ENCODE data around the gene SMIM31.

Gene SMIM31

DNA sequence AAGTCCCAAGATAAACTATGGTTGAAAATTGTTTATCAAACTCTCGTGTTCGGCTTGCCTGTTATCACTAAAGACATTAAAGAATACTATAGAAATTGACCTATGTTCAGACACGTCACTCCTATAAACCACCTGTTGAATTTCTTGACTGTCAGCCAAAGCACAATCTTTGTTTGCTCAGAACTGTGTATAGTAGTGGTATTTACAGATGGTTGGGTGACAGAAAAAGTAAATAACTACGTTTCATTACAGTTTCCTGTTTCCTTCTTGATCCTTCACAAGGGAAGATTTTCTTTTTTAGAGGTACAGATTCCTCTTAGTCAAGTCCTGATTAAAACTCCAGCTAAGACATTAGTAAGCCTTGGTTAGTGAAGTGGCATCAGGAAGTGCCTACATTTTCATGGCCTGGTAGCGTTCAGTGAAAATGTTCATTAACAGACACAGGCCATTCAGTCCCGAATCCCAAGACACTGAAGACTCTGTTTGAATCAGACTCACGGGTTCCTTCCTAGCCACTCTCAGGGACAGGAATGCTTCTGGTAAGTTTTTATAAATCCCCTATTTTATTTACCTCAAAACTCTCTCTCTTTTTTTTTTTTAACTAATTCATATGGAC is at the start of gene SMIM31:
TSS of gene SMIM31 (plus strand) at position 259 of the 616 bp plus-strand sequence. CDS start 16,313 bp downstream, outside the sequence.
- DNase-seq = peak; percentile 9

DNA sequence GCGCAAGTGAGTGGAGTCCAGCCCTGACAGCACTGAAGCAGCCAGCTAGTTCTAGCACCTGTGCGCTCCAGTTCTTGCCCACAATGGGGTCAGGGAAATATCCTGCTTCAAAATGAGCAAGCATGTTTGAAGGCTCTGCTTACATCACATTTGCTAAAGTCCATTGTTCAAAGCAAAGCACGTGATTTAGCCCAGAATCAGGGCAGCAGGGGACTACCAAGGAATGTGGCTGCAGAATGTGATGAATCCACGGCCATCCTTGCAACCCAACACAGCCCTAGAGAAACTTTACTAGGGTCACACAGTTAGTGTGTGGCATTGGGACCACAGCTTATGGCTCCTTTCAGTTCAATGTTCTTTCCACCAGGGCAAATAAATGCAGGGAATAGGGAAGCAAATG is 47.3 kb upstream of the SMIM31 start:
- DNase-seq = no peak

DNA sequence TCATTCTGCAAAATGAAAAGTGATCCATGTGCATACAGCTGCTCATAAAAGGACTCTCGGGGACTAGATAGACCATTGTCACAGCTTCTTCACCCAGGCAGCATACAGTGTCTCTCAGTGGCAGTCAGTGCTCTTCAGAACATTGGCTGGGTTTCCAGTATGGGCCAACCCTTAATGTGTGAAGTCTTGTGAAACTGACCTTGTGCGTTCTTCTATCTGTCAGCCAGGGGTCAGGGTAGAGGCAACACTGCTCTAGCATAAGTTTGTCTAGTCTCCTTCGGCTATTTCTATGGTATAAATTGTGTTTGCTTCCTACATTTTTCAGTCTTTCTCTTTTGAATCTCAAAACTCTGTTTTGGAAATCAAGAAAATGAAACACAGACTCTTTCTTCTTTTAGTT is 37.0 kb upstream of the SMIM31 start:
- no peak for DNase-seq

DNA sequence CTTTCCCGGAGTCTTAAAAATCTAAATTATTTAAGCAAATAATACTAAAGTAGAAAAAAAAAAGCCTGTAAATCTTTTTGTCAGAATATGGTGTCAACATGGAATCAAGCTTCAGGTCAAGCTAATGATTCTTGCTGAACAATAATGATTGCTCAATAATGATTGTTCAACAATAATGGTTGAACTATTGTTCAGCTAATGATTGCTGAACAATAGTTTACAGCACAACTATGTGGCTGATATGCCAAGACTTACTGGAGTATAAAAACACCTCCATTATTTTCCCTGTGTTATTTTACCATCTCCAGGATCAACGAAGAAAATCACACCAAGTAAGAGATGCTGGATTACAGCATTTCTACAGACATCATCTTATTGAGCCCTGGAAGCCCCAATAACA is 35.1 kb upstream of the SMIM31 start:
- no peak for DNase-seq

DNA sequence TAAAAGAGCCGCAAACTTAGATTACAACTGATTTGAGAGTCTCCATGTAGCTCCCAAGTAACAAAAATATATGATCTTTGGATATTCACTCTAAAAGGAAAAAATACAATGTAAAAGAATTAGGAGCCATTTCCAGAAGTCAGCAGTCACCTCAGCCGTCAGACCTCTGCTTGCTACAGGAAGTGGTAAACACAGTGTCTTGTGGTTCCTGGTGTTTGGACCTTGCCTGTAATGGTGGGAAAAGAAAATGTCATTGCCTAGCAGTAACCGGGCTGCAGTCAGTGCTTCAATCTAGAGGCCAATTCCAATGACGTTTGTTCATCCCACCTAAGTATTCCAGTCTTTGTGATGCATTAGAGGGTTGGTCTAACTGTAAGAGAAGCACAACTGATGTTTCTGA is 28.9 kb upstream of the SMIM31 start:
- no peak for DNase-seq

DNA sequence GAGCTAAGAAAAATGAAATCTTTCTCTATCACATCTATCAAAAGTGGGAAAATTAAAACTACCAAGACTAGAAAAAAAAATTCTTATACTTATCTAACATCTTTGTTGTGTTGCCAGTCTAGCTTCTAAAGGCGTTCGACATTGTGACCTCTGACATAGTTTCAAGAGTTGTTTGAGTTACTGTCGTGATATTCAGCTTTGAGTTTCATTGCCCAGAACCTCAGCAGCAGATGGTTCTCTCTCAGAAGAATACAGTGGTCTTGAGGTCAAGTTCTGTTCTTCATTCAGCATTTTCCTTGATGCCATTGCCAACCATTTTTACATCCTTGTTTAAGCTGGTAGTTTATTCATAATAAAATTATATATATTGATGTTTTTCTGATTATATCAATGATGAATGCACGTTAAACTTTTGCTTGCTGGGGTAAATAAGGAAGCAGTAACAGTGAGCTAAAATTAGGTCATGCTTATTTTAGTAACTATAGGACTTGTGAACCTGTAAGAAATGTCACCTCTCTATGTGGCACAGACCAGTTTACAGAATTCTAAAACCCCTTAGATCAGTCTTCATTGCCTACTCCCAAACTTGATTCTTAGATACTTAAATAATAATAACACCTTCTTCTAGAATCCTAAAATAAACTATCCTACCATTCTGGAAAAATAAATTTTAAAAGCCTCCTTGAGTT is 23.1 kb upstream of the SMIM31 start:
- DNase-seq = no peak

DNA sequence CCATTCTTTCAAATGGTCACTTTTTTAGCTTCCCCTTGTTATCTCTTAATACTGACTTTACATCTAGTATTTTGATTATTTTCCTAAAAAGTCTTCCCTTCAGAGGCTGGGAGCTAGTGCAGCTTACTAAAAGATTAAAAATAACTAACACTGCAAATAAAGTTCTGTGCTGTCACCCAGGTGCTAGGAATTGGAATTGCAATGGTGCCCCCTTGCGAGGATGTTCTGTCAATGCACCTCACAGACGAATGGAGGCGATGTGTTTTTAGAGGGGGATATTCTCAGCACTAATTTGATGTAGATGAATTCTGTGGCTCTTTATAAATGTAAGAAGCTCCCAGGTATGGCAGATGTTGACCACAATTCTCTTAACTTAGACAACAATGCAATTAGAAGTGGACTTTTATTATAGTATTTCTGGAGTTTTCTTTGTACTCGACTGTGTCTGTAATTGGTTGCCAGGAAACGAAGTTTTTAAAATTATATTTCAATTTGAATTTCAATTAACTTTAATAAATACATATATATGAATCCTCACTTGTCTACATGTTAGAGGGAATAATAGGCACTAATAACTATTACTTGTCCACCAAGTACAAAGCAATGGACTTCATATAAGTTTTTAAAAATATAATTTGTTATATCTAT is 22.0 kb upstream of the SMIM31 start:
- DNase-seq = no peak

DNA sequence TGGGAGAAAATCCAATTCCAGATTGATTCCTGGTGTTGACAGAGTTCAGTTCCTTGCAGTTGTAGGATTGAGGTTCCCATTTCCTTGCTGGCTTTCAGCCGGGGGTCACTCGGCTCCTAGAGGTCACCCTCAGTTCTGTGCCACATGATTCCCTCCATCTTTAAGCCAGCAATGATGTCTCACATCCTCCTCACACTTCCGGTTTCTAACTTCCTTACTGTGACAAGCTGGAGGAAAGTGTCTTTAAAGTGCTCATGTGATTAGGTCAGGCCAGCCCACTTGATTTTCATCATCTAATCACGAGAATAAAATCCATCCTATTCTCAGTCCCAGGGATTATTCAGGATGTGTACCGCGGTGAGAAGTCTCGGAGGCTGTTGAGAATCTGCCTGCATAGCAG is 19.4 kb upstream of the SMIM31 start:
- DNase-seq = no peak

DNA sequence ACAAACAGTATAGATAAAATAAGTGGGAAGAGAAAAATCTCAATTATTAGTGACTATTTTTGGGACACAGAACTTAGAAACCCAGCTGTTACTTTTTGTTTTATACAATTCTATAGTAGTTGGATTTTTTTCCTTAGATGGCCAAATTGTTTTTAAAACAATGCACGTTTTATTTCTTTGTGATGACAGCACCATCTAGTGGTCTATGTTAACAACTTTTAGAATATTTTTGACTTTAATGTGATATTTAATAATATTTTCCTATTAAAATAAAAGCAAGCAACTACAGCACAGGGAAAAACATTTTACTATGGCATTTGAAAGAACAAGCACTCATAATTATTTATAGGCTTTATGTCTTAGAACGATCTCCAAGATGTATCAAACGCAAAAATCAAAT is 5.6 kb upstream of the SMIM31 start:
- DNase-seq = peak; percentile 10

DNA sequence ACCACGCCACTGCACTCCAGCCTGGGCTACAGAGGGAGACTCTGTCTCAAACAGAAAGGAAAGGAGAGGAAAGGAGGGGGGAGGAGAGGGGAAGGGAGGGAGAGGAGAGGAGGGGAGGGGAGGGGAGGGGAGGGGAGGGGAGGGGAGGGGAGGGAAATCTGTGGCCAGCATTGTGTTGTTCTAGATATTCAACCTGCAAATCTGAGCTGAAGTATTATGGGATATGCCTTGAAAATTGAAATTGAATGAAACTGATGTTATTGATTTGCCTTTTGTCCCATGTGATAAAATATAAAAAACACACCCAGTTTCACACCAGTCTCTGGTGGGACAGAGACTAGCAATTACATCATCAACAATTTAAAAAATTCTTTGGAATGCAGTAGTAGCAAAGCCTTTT is 1.5 kb downstream of the SMIM31 start:
- no peak for DNase-seq

DNA sequence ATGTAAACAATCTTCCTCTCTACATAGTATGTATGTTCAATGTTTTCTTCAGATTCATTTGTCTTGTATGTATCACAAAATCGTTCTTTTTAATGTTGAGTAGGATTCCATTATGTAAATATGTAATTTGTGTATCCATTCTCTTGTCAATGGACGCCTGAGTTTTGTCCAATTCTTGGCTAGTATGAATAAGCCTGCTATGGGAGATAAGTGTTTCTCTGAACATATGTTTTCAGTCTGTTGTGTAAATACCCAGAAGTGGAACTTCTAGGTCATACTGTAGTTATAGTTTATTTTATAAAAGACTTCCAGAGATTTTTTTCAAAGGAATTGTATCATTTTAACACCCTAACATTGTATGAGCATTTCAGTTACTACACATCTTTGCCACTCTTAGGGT is 2.8 kb downstream of the SMIM31 start:
- DNase-seq = no peak

DNA sequence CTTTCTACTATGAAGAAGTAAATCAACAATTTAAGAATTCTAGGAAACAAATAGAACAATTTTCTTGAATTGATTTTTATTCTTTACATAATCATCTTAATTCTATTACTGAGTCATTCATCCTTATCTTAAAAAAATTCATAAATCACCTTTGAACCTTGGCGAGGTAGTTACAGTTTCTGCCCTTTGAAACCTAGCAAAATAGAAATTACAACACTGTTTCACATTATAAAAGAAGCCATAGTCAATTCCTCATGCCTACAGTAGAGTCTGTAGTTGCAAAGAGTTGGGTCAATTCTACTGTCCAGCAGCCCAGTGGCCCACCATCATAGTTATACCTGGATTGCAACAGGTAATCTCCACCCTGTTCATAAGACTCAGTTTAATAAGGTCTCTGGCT is 7.3 kb downstream of the SMIM31 start:
- no peak for DNase-seq

DNA sequence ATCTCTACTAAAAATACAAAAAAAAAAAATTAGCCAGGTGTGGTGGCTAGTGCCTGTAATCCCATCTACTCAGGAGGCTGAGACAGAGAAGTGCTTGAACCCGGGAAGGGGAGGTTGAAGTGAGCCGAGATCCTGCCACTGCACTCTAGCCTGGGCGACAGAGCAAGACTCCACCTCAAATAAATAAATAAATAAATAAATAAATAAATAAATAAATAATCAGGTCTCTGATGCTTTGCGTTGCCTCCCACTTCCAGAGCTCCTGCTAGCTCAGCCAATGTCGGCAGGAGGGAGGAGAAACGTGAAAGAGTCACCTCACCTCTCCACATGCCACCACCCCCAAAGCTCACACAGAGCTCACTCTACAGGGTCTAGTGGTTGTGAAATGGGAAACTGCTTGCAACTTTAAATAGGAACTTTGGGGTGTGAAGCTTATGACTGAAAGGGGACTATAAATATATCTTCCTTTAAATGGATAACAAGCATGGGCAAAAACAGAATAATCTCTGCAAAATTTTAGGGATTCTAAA is 7.9 kb downstream of the SMIM31 start:
- DNase-seq = no peak

DNA sequence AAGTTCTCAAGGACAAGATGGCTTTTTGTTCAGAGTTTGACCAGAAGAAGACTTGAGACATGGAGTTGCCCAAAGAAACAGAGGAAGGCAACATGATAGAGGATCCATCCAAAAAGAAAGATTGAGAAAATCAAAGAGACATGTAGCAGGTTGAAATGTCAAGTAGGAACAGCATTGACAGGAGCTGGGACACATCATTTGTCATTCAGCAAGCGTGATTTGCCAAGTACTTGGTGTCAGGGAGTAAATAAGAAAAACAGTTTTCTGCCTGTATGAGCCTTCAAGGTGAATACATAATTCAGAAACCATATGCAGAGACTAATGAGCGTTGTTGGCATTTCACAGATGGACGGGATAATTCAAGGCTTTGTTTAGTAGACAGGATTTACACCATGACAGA is 11.2 kb downstream of the SMIM31 start:
- DNase-seq = no peak

DNA sequence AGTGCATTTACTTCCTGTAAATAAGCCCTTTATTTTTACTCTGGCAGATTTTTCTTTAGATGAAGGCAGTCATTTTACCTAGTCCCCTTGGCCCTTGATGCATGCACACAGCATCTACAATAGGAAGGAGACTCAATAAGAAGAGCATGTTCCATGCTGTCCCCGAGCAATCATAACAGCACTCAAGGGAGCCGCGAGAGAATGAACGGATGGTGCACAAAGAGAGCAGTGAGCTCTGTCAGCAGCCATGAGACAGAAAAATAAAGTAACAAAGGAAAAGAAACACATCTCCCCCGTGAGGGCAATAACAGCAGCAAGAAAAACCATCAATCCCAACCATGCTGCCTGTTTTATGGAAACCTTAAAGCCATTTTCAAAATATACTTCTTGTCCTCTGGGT is 11.9 kb downstream of the SMIM31 start:
- no peak for DNase-seq

DNA sequence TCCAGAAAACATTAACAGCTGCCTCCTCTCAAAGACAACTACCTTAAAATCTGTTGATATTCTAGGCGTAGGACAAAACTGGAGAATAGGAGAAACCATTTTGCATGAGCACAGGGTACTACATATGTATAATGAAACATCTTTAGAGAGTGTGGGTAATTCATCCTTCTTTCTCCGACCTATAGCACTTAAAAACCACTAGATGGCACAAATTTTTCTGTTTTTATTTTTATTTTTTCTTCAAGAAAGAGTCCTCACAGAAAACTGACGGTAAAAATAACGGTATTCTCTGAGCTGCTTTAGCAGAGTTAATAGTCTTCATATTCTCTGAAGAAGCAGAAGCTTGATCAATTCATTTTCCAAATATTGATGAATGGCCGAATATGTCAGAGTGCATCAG is 14.6 kb downstream of the SMIM31 start:
- no peak for DNase-seq

DNA sequence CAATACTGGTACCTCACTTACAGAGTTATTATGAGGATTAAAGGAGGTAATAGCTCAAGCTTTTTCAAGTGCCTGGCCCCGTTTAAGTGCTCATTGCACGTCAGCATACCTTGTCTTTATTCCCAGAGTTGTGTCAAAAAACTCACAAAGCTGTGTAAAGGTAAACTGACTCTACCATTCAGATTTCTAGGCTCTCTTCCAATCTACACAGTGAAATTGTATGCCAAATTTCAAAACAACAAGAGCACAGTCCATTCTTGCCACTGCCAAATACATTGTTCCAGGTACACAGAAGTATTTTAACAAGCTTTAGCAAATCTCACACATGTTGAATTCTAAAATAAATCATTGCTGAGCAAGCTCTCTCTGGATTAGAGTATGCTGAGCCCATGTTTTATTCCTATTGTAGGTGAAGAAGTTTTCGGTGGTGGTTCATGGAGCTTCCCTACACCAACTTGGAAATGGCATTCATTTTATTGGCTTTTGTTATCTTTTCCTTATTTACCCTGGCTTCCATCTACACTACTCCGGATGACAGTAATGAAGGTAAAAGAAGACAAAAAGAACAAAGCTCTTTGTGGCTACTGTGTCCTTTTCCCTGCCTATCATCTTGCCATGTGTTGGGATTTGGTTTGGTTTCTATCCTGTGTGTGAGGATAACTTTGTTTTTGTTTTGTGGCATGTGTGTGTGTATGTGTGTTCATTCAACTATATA is 16.2 kb downstream of the SMIM31 start:
- DNase-seq = no peak

DNA sequence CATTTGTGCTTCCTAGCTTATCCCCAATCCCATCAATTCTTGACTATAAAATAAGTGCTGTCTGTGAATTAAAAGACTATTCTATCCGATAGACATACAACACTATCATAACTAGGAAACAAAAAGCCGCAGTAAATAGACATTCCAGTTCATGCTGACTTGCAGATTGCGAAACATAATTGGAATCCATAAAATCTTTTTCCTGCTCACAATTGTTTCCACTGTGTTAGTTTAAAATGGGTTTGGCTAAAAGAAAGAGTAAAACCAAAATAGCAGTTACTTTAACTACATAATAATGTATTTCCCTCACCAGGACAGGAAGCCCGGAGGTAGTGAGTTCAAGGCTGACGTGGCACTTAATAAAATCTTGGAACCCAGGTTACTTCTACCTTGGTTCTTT is 17.2 kb downstream of the SMIM31 start:
- DNase-seq = no peak

DNA sequence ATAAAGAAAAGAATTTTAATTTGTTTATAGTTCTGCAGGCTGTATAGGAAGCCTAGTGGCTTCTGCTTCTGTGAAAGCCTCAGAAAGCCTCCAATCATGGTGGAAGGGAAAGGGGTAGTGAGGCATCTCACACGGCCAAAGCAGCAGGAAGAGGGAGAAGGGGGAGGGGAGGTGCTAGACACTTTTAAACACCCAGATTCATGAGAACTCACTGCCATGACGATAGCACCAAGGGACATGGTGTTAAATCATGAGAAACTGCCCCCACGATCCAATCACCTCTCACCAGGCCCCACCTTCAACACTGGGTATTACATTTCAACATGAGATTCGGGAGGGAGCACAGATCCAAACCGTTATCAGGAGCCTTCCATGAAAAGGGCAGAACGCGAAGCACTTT is 18.1 kb downstream of the SMIM31 start:
- DNase-seq = no peak

DNA sequence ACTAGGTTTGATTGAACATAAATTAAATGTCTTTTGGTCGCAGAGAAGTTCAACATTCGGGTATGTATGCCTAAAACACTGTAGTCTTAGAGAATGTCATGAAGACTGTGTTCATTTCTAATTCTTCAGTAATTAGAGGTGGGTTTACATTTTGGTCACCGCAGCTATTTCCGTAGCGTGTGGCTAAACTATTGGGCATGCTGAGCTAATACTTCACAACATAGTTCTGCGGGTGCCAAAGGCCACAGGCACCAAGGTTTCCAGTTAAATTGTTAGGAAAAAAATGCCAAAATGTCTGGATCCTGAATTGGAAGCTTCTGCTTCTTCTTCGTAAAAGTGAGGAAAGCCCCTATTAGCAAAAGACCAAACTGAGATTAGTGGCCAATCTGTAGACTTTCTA is 25.1 kb downstream of the SMIM31 start:
- no peak for DNase-seq

DNA sequence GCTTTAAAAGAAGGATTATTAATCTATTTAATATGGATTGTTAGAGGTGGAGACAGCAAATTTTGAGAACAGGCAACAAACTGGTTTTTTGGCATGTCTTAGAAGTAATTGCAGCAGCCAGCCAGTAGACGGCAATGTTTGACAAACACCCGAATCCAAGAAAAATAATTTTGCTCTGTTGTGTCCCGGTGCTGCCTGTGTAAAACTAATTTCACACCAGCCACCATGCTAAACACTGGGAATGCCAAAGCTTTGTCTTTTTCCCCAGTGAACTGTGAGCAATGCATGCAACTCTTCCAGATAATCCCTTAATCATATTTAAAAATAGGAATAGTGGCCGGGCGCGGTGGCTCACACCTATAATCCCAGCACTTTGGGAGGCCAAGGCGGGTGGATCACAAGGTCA is 25.9 kb downstream of the SMIM31 start:
- DNase-seq = peak; percentile 33

DNA sequence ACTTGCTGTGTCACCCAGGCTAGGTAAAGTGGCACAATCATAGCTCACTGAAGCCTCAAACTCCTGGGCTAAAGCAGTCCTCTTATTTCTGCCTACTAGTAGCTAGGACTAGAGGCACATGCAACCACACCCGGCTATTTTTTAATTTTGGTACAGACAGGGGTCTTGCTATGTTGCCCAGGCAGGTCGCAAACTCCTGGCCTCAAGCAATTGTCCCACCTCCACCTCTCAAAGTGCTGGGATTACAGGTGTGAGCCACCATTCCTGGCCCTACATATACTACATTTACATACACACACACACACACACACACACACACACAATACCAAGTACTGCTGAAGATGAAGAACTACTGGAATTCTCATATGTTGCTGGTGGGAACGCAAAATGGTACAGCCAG is 26.9 kb downstream of the SMIM31 start:
- DNase-seq = no peak

DNA sequence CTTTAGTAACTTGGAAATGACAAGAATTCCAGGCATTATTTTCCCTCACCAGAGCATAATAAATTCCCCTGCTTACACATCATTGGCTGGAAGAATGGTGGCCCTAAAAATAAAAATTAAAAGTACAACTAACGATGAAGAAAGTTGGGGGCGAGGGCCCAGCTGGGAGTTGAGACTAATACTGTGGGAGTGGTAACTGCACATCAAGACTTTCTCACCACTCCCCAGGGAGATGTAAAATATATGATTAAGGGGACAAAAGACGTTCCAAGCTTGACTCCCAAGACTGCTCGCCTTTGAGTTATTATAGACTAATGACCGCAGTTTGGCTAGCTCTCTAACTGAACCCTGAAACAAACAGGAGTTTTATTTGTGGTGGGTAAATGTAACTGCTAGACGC is 30.0 kb downstream of the SMIM31 start:
- no peak for DNase-seq

DNA sequence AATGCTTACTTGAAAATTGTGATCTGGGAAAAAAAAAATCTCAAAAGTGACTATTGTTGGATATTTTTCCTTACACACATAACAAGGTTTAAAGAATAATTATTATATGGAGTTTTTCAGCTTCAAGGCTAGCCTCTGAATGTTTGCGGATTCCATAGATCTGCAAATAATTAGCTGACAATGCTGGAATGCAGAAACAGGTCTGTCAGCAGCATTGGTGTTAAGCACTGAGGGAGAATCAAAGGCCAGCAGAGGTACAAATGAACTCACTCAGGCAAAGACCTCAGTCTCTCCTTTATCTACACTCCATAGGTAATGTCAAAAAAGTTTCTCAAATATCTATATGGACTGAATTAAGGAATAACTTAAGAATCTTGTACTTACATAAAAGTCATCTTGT is 35.1 kb downstream of the SMIM31 start:
- DNase-seq = no peak

All from SHP77 treated with DMSO at 0.1 percent for 48 hours (cell line).